HEK293 (cell line): ENCODE results near the gene C17orf113.
"Not testable (repeated sequence)": the region's sequence is repeated elsewhere in the genome, so short reads cannot be mapped to it uniquely, and the experiment has no call there.

Source experiments
- PRDM6 ChIP-seq: fragments of 450-650 bp; formaldehyde crosslinking; IDR thresholded peaks from 2 replicates; pipeline ENCODE4 v1.5.1; 2017; ENCODE audit warnings: missing biosample characterization, missing genetic modification characterization
- ZBTB11 ChIP-seq: fragments of 450-650 bp; formaldehyde crosslinking; conservative IDR thresholded peaks from 2 replicates; pipeline ENCODE4 v1.5.1; 2016; ENCODE audit warnings: low read depth, missing biosample characterization, missing genetic modification characterization
- ZNF280C ChIP-seq: fragments of 450-650 bp; formaldehyde crosslinking; IDR thresholded peaks from 2 replicates; pipeline ENCODE4 v1.5.1; 2016; ENCODE audit warnings: missing biosample characterization, missing genetic modification characterization
- ZNF350 ChIP-seq: fragments of 450-650 bp; formaldehyde crosslinking; IDR thresholded peaks from 2 replicates; pipeline ENCODE4 v1.5.0; 2017; ENCODE audit warnings: missing biosample characterization, mild to moderate bottlenecking, missing genetic modification characterization
- ZNF501 ChIP-seq: fragments of 450-650 bp; formaldehyde crosslinking; IDR thresholded peaks from 2 replicates; pipeline ENCODE4 v1.5.1; 2016; ENCODE audit warnings: missing biosample characterization, missing genetic modification characterization

GRCh38 chr17:42013740-42014139, 36.7 kb downstream of the C17orf113 start:
- not testable (repeated sequence) for TF ChIP-seq ZNF501; PRDM6 (tag by site-specific recombination); ZBTB11; ZNF280C (tag by site-specific recombination); ZNF350 (tag by site-specific recombination)
